ENCODE measurements around the gene POLR2A. TPM values are rescaled to one million over a fixed set of nuclear protein-coding genes. Genes with fewer than 3 reads are reported as not detected.

POLR2A gene
- total RNA-seq, 6 donors from 2014 or later, result 79.5 to 139 (median 112) TPM

DNA sequence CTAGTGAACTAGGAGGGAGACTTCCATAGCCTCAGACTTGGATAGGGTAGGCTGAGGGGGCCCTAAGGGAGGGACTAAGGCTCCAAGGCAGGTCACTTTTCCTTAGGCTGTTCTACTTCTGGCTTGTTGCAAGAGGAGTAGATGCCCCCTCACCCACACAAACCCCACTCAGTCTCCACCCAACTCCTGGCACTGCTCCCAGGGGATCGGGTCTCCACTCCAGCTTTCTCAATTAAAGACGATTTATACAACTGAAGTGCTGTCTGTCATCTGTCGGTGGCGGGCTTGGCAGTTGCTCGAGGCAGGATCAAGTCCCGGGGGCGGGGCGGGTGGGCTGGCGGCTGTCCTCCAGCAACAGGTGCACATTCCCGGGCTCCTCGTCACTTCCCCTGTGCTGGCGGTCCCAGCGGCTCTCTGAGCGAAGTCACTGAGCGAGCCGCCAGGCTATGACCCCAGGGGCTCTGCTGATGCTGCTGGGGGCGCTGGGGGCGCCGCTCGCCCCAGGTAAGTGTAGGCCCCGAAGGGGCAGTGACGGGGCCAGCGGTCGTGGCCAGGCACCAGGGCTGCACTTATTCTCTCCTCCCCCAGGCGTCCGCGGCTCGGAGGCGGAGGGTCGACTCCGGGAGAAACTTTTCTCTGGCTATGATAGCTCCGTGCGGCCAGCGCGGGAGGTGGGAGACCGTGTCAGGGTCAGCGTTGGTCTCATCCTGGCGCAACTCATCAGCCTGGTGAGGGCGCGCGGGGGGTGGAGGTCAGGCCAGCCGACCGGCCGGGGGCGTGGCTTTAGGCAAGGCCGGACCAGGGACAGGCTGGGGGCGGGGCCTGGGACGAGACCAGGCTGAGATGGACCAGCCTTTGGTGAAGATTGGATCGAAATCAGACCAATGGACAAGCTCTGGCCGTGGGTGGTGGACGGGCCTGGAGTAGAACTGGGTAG lies 39.2 kb upstream of the POLR2A start, which contains the start of gene CHRNB1:
TSS of gene CHRNB1 (plus strand) at position 380 of the 937 bp plus-strand sequence. CDS start at position 447, 67 bp downstream.
- H3K27ac ChIP-seq, result no peak within 1 kb of the TSS
- WGBS, 2 donors, result 5 to 9% methylated on average over 11 to 18 of the region's 51 CpGs
- TF ChIP-seq EP300 (IDR thresholded peaks at IDR 0.05), result no peak
- TF ChIP-seq, protein P1, sequence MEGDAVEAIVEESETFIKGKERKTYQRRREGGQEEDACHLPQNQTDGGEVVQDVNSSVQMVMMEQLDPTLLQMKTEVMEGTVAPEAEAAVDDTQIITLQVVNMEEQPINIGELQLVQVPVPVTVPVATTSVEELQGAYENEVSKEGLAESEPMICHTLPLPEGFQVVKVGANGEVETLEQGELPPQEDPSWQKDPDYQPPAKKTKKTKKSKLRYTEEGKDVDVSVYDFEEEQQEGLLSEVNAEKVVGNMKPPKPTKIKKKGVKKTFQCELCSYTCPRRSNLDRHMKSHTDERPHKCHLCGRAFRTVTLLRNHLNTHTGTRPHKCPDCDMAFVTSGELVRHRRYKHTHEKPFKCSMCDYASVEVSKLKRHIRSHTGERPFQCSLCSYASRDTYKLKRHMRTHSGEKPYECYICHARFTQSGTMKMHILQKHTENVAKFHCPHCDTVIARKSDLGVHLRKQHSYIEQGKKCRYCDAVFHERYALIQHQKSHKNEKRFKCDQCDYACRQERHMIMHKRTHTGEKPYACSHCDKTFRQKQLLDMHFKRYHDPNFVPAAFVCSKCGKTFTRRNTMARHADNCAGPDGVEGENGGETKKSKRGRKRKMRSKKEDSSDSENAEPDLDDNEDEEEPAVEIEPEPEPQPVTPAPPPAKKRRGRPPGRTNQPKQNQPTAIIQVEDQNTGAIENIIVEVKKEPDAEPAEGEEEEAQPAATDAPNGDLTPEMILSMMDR (IDR thresholded peaks at IDR 0.05), result peak in 2 of 6 experiments; percentile 22 to 27

DNA sequence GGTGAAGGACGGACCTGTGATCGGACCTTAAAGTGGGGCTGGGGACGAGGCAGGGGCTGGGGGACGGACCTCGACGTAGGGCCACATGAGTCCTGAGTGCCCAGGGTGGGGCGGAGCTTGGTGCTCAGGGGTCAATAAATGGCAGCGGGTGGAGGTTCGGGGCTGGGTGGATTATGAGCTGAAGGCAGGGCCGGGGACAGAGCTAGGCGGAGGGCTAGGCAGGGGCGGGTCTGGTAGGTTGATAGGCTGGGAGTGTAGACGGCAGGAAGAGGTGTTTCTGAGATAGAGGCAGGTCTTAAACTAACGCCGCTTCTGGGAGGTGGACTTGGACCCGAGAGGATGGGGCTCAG lies 38.6 kb upstream of the POLR2A start:
- peak overlapping the region in 3 of 4 donors; percentile 37 to 51 (median 50) for H3K4me3 ChIP-seq
- DNase-seq, result no peak

More for the DNA sequence above, 39.2 kb upstream of the POLR2A start, which contains the start of gene CHRNB1:
- no peaks in the 10 kb centered on the region for H3K36me3 ChIP-seq
- peak within 1 kb of the TSS; percentile 14 to 51 (median 44) for H3K4me3 ChIP-seq
- H3K9me3 ChIP-seq, result no peaks in the 10 kb centered on the region
- ATAC-seq (ENCODE audit: low FRiP score in 2 of 2), result peak; percentile 86 to 93
- H3K4me1 ChIP-seq, result peaks cover 25 to 34% (median 29%) of the 10 kb centered on the region in 4 donors
- peak; percentile 93 to 94 for DNase-seq
- H3K27me3 ChIP-seq, result peaks cover 0 to 24% (median 15%) of the 10 kb centered on the region in 4 donors

DNA sequence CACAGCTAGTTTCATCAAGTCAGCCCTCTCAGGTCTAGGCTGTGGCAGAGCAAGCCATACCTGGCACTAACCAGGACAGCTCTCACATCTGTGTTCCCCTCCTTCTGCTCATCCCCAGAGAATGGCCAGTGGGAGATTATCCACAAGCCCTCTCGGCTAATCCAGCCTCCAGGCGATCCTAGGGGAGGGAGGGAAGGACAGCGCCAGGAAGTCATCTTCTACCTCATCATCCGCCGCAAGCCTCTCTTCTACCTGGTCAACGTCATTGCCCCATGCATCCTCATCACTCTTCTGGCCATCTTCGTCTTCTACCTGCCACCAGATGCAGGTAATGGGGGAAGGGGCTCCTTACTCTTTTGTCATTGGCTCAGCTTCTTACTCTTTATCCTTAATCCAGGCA lies 35.7 kb upstream of the POLR2A start:
- Histone ChIP-seq H3K27ac (no peak overlapping the region), H3K4me3 (no peak overlapping the region), H3K36me3 (no peaks in the 10 kb centered on the region), H3K4me1 (peaks cover 17 to 23% (median 19%) of the 10 kb centered on the region in 4 donors), H3K9me3 (no peaks in the 10 kb centered on the region), H3K27me3 (peaks cover 0 to 15% (median 5%) of the 10 kb centered on the region in 4 donors)
- DNase-seq (no peak), ATAC-seq (ENCODE audit: low FRiP score in 2 of 2) (no peak)
- WGBS, 2 donors, result 92 to 95% methylated on average over 7 of the region's 7 CpGs
- TF ChIP-seq, protein P1 (IDR thresholded peaks at IDR 0.05), result no peak

More for the DNA sequence above, 38.6 kb upstream of the POLR2A start:
- no peak overlapping the region for H3K27ac ChIP-seq
- TF ChIP-seq, protein P1 (IDR thresholded peaks at IDR 0.05), result no peak
- TF ChIP-seq POLR2A (IDR thresholded peaks at IDR 0.05) (no peak), POLR2AphosphoS5 (IDR thresholded peaks at IDR 0.05) (no peak), EP300 (IDR thresholded peaks at IDR 0.05) (no peak)
- 7% methylated on average over 16 of the region's 16 CpGs for whole genome bisulfite sequencing, 2 donors
- H3K4me1 ChIP-seq, result peaks cover 19 to 28% (median 22%) of the 10 kb centered on the region in 4 donors
- peaks cover 0 to 18% (median 8%) of the 10 kb centered on the region in 4 donors for H3K27me3 ChIP-seq
- ATAC-seq (ENCODE audit: low FRiP score in 2 of 2), result peak; percentile 47 to 48
- no peaks in the 10 kb centered on the region for H3K36me3 ChIP-seq
- H3K9me3 ChIP-seq, result no peaks in the 10 kb centered on the region

DNA sequence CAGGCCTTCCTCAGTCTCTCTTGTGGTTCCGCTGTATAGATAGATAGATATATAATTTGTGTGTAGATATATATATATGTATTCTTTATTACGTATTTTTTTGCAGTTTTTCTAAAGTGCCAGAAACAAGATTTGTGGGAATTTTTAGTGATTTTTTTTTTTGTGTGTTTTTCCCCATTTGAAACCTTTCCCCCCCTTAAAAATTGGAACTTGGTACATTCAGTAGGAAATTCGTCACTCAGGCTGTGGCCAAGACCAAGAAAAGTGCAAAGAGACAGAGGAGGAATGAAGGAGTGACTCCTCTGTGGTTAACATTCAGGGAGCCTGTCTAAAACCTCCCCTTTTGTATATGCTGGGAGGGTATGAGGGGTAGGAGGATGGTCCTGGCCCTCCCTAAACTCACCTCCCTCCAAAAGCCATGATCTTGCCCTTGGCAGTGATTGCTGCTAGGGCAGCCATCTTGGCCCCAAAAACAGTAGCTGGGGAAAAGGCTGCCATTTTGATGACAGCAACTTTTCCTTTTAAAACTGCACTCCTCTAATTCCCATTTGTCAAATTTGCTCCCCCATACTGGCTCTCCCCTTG lies 24.1 kb upstream of the POLR2A start:
- TF ChIP-seq EP300 (IDR thresholded peaks at IDR 0.05) (no peak), POLR2A (IDR thresholded peaks at IDR 0.05) (no peak), POLR2AphosphoS5 (IDR thresholded peaks at IDR 0.05) (no peak)
- TF ChIP-seq, protein P1 (IDR thresholded peaks at IDR 0.05), result no peak
- WGBS, 2 donors, result 77 to 89% methylated on average over 3 of the region's 3 CpGs
- Histone ChIP-seq H3K4me3 (no peak overlapping the region), H3K36me3 (peaks cover 4 to 26% (median 22%) of the 10 kb centered on the region in 4 donors), H3K9me3 (no peaks in the 10 kb centered on the region), H3K27me3 (no peaks in the 10 kb centered on the region), H3K27ac (no peak overlapping the region), H3K4me1 (peaks cover 6 to 11% (median 9%) of the 10 kb centered on the region in 4 donors)
- ATAC-seq (ENCODE audit: low FRiP score in 2 of 2), result no peak
- DNase-seq, result no peak
